SH-SY5Y (cell line): ENCODE measurements around the gene LTV1.

Source experiments
- GATA2 ChIP-seq: IDR thresholded peaks from 2 replicates; pipeline ENCODE4 v1.6.1; 2011; ENCODE audit warnings: mild to moderate bottlenecking, low read depth, low read length
- GATA3 ChIP-seq: IDR thresholded peaks from 2 replicates; pipeline ENCODE4 v1.6.1; 2011; ENCODE audit warnings: low read depth, mild to moderate bottlenecking, low read length, moderate library complexity

GRCh38 chr6:143811501-143812157 lies 31.5 kb upstream of the LTV1 start:
- no peak for TF ChIP-seq GATA2
- TF ChIP-seq GATA3 = no peak
